ENCODE results near the gene CDH12. TPM values are rescaled to one million over a fixed set of nuclear protein-coding genes. Genes with fewer than 3 reads are reported as not detected.
"Not testable (repeated sequence)": the region's sequence is repeated elsewhere in the genome, so short reads cannot be mapped to it uniquely, and the experiment has no call there.

CDH12 gene
- total RNA-seq, 1 donor from 2014 or later, result 0.26 TPM

- not testable (repeated sequence) for DNase-seq (ENCODE audit: low spot score); H3K4me1 Mint-ChIP-seq (ENCODE audit: unreplicated experiment); H3K27ac Mint-ChIP-seq (ENCODE audit: unreplicated experiment); H3K36me3 Mint-ChIP-seq (ENCODE audit: low read depth, unreplicated experiment); H3K9me3 Mint-ChIP-seq (ENCODE audit: unreplicated experiment); H3K27me3 Mint-ChIP-seq (ENCODE audit: unreplicated experiment); H3K4me3 Mint-ChIP-seq (ENCODE audit: unreplicated experiment)
Observed at GRCh38 chr5:22156953-22157352, 696.2 kb downstream of the CDH12 start.

- not testable (repeated sequence) for H3K27ac Mint-ChIP-seq (ENCODE audit: unreplicated experiment); H3K27me3 Mint-ChIP-seq (ENCODE audit: unreplicated experiment); H3K4me3 Mint-ChIP-seq (ENCODE audit: unreplicated experiment); H3K9me3 Mint-ChIP-seq (ENCODE audit: unreplicated experiment); H3K36me3 Mint-ChIP-seq (ENCODE audit: low read depth, unreplicated experiment); H3K4me1 Mint-ChIP-seq (ENCODE audit: unreplicated experiment); DNase-seq (ENCODE audit: low spot score)
Observed at GRCh38 chr5:22154779-22155178, 698.4 kb downstream of the CDH12 start.

- H3K4me1 Mint-ChIP-seq (ENCODE audit: unreplicated experiment); H3K36me3 Mint-ChIP-seq (ENCODE audit: low read depth, unreplicated experiment); H3K4me3 Mint-ChIP-seq (ENCODE audit: unreplicated experiment); H3K27me3 Mint-ChIP-seq (ENCODE audit: unreplicated experiment); H3K27ac Mint-ChIP-seq (ENCODE audit: unreplicated experiment); H3K9me3 Mint-ChIP-seq (ENCODE audit: unreplicated experiment); DNase-seq (ENCODE audit: low spot score): not testable (repeated sequence)
Observed at GRCh38 chr5:22151801-22152200, 701.3 kb downstream of the CDH12 start.

GRCh38 chr5:22140418-22140817 lies 712.7 kb downstream of the CDH12 start:
- H3K27ac Mint-ChIP-seq (ENCODE audit: unreplicated experiment); H3K27me3 Mint-ChIP-seq (ENCODE audit: unreplicated experiment); H3K4me3 Mint-ChIP-seq (ENCODE audit: unreplicated experiment); DNase-seq (ENCODE audit: low spot score); H3K9me3 Mint-ChIP-seq (ENCODE audit: unreplicated experiment); H3K4me1 Mint-ChIP-seq (ENCODE audit: unreplicated experiment); H3K36me3 Mint-ChIP-seq (ENCODE audit: low read depth, unreplicated experiment): not testable (repeated sequence)

- H3K27me3 Mint-ChIP-seq (ENCODE audit: unreplicated experiment); H3K36me3 Mint-ChIP-seq (ENCODE audit: low read depth, unreplicated experiment); H3K4me1 Mint-ChIP-seq (ENCODE audit: unreplicated experiment); H3K9me3 Mint-ChIP-seq (ENCODE audit: unreplicated experiment); DNase-seq (ENCODE audit: low spot score); H3K4me3 Mint-ChIP-seq (ENCODE audit: unreplicated experiment); H3K27ac Mint-ChIP-seq (ENCODE audit: unreplicated experiment): not testable (repeated sequence)
Observed at GRCh38 chr5:22139662-22140300, 713.4 kb downstream of the CDH12 start.

GRCh38 chr5:22111320-22111719 lies 741.8 kb downstream of the CDH12 start:
- Mint-ChIP-seq H3K9me3 (ENCODE audit: unreplicated experiment) (no peaks in the 10 kb centered on the region), H3K4me3 (ENCODE audit: unreplicated experiment) (no peak overlapping the region), H3K4me1 (ENCODE audit: unreplicated experiment) (no peaks in the 10 kb centered on the region), H3K27ac (ENCODE audit: unreplicated experiment) (no peak overlapping the region), H3K36me3 (ENCODE audit: low read depth, unreplicated experiment) (no peaks in the 10 kb centered on the region), H3K27me3 (ENCODE audit: unreplicated experiment) (no peaks in the 10 kb centered on the region)
- no peak for TF ChIP-seq CTCF (IDR thresholded peaks at IDR 0.05; ENCODE audit: unreplicated experiment)
- no peak for DNase-seq (ENCODE audit: low spot score)

GRCh38 chr5:22109315-22109714 lies 743.8 kb downstream of the CDH12 start:
- Mint-ChIP-seq H3K9me3 (ENCODE audit: unreplicated experiment) (no peaks in the 10 kb centered on the region), H3K4me1 (ENCODE audit: unreplicated experiment) (no peaks in the 10 kb centered on the region), H3K27ac (ENCODE audit: unreplicated experiment) (no peak overlapping the region), H3K36me3 (ENCODE audit: low read depth, unreplicated experiment) (no peaks in the 10 kb centered on the region), H3K27me3 (ENCODE audit: unreplicated experiment) (no peaks in the 10 kb centered on the region), H3K4me3 (ENCODE audit: unreplicated experiment) (no peak overlapping the region)
- no peak for DNase-seq (ENCODE audit: low spot score)
- no peak for TF ChIP-seq CTCF (IDR thresholded peaks at IDR 0.05; ENCODE audit: unreplicated experiment)

Measured in endothelial cell (in vitro differentiated cells).